Measurements from ENCODE around the gene CDH11.

- TF ChIP-seq CTCF (IDR thresholded peaks at IDR 0.05) = no peak
- TF ChIP-seq ZFX (IDR thresholded peaks at IDR 0.05; ENCODE audit: borderline replicate concordance) = no peak
Measured at GRCh38 chr16:65016754-65017153, 105.1 kb downstream of the CDH11 start.

All from 22Rv1 (cell line).